GM13977 (cell line): Measurements from ENCODE around the gene XPNPEP2.

Experiments used
- DNase-seq: peaks from one replicate; pipeline ENCODE4 v3.0.0; 2012; ENCODE audit warnings: low spot score
- CTCF ChIP-seq: IDR thresholded peaks from 2 replicates; pipeline ENCODE4 v1.5.1; 2012; ENCODE audit warnings: mild to moderate bottlenecking, control low read depth; ENCODE audit not compliant: insufficient read depth; ENCODE audit errors: extremely low read depth, missing control alignments
- in situ Hi-C: fragments of 300-500 bp; cut with MboI; formaldehyde crosslinking; loops from one replicate; pipeline ENCODE4 v1.12.0; 2022; ENCODE audit warnings: low sequenced_read_pairs, low pct_unique_long_range_greater_than_20kb, mixed read lengths, inconsistent platforms; ENCODE audit not compliant: unreplicated experiment

Gene XPNPEP2

GRCh38 chrX:129763666-129764065 is 24.9 kb downstream of the XPNPEP2 start:
- in situ Hi-C loops = no loop called here

GRCh38 chrX:129768186-129768585 is 29.4 kb downstream of the XPNPEP2 start:
- in situ Hi-C loops = no loop called here
- TF ChIP-seq CTCF = no peak
- no peak for DNase-seq

More at GRCh38 chrX:129763666-129764065, 24.9 kb downstream of the XPNPEP2 start:
- DNase-seq = no peak
- TF ChIP-seq CTCF = no peak

- TF ChIP-seq CTCF = no peak
- DNase-seq = no peak
- in situ Hi-C loops = no loop called here
Observed at GRCh38 chrX:129768586-129769466, 30.0 kb downstream of the XPNPEP2 start.

GRCh38 chrX:129769467-129770154 is 30.8 kb downstream of the XPNPEP2 start:
- TF ChIP-seq CTCF = no peak
- in situ Hi-C loops = no loop called here
- peak; percentile 64 for DNase-seq

GRCh38 chrX:129771266-129771995 is 32.7 kb downstream of the XPNPEP2 start:
- no peak for TF ChIP-seq CTCF
- no peak for DNase-seq
- in situ Hi-C loops = no loop called here

DNA sequence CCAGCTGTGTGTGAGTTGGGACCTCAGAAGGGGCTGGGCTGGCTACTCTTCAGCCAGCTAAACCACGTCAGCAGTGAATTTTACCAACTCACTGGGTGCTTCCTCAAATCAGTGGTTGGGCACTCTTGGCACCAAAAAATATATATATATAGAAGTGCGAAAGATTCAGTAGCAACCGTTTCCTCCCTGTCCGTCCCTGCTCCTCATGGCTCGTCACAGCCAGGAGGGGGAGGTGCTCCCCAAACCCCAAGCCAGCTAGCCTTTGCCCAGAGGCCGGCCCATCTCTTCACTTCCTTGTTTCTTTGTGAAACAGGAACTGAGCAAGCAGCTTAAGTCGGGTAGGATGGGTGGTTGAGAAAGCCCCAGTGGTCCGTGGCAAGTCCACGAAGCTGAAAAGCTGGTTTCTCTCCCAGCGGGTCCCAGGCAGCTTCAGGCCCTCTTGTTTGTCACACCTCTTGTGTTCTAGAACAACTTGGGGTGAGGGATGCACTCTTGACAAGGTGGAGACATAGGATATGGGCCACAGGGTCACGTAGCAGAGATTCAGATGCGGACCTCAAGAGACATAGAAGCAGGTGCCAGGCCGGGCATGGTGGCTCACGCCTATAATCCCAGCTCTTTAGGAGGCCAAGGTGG is 34.1 kb downstream of the XPNPEP2 start:
- DNase-seq = peak; percentile 45

More for the DNA sequence above, 34.1 kb downstream of the XPNPEP2 start:
- in situ Hi-C loops = no loop called here
- TF ChIP-seq CTCF = peak; percentile 7
